Measurements from ENCODE around the gene TMEM95.
A peak's percentile ranks its signal among the peaks of the same experiment; 100 is the strongest.

TMEM95 gene

DNA sequence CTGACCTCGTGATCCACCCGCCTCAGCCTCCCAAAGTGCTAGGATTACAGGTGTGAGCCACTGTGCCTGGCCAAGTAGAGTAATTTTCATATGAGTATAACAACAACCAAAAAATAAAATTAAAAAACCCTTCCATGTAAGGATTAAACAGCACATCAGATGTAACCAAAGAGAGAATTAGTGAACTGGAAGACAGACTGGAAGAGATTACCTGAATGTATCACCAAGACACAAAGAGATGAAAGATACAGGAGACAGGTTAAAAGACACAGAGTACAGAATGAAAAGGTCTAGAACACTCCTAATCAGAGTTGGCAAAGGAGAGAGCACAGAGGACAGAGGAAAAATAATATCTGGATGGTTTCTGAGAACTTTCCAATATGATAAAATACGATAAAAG lies 24.2 kb downstream of the TMEM95 start:
- DNase-seq (ENCODE audit: low spot score), result no peak

DNA sequence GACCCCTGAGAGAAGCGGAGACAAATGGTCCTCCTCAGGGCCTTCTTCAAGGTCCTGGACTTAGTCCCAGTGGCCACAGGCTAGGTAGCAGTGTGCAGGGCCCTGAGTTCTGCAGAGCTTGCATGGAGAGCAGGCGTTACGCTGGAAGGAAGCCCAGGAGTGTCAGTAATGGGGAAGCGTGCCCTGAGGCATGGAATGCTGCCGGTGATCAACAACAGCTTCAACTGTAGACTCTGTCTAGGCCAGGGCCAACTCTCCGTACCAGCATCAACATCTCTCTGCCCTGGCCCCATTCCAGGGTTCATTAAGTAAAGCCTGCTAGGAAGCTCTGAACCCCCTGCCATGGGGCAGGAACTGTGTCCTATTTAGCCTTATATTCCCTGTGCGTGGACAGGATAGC lies 25.4 kb downstream of the TMEM95 start:
- no peak for DNase-seq (ENCODE audit: low spot score)

DNA sequence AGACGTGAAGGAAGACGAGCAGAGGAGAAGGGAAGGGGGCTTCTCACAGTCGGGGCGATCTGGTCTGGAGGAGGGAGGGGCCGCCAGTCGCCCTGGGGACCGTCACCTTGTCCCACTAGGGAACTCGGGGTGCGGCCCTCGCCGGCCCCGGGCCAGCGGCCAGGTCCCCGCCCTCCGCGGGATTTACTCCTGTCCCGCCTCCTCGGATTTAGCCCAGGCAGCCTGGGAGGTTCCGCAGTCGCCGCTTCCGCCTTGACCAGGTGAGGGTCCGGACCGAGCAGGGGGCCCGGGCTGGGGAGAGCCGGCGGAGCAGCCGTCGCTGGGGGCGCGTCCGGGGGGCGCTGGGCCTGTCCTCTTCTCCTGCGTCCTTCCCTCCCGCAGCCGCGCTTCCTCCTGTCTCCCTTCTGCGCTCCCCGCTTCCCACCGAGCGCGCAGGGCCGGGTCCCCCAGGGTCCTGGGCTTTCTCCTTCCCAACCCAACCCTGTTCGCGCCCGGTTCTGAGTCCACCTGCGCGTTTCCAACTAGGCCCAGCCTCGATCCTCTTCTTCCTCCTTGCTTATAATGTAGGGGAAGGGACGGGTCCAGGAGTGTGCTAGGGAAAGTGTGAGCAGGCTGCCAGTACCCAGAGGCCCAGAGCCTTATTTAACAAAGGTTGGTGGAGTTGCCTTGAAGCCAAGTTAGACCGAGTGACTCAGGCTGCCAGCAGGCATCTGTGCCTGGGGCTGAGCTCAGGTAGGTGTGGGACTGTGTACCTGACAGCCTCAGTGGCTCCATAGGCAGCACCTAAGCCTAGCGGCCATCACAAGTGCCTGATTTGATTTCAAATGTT lies 26.1 kb downstream of the TMEM95 start, which contains the start of gene TNK1:
TNK1 (plus strand) TSS at position 235 of the 829 bp plus-strand sequence. CDS start 1,838 bp downstream, outside the sequence.
- DNase-seq (ENCODE audit: low spot score), result no peak

DNA sequence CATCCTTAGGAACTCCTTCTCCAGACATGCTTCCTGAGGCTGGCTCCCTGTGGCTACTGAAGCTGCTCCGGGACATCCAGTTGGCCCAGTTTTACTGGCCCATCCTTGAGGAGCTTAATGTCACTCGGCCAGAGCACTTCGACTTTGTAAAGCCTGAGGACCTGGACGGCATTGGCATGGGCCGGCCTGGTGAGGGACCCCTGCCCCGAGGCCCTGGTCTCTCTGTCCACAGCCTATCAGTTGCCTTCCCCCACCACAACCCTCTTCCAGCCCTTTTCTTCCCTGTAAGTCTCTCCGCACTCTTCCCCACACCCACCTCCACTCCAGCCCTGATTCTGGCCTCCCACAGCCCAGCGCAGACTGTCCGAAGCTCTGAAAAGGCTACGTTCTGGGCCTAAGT lies 27.9 kb downstream of the TMEM95 start:
- DNase-seq (ENCODE audit: low spot score), result no peak

DNA sequence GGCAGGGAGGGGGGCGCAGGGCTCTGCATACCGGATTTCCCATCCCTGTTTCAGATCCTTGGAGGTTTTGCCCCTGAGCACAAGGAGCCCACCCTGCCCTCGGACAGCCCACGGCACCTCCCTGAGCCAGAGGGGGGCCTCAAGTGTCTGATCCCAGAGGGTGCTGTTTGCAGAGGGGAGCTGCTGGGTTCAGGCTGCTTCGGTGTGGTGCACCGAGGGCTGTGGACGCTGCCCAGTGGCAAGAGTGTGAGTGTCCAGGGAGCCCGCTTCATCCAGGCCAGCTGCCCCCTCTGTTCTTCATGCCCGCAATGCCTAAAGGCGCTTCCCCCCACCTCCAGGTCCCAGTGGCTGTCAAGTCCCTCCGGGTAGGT lies 28.4 kb downstream of the TMEM95 start:
- no peak for DNase-seq (ENCODE audit: low spot score)

DNA sequence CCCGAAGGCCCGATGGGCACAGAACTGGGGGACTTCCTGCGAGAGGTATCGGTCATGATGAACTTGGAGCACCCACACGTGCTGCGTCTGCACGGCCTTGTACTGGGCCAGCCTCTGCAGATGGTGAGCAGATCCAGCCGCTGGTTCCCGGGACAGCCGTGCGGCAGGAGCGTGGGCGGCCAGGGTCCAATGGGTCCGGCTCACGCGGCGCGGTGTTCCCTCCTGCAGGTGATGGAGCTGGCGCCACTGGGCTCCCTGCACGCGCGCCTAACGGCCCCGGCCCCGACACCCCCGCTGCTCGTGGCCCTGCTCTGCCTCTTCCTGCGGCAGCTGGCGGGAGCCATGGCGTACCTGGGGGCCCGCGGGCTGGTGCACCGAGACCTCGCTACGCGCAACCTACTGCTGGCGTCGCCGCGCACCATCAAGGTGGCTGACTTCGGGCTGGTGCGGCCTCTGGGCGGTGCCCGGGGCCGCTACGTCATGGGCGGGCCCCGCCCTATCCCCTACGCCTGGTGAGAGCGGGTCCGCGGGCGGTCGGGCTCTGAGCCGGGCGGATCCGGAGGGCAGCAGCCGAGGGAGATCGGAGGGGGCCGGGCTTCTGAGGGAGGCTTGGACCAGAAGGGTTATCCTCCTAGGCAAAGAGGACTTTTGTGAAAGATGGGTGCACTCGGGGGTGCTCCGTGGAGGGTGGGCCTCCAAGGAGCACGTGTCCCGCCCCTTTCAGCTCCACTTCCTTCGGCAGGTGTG lies 29.0 kb downstream of the TMEM95 start:
- DNase-seq (ENCODE audit: low spot score), result peak; percentile 92

DNA sequence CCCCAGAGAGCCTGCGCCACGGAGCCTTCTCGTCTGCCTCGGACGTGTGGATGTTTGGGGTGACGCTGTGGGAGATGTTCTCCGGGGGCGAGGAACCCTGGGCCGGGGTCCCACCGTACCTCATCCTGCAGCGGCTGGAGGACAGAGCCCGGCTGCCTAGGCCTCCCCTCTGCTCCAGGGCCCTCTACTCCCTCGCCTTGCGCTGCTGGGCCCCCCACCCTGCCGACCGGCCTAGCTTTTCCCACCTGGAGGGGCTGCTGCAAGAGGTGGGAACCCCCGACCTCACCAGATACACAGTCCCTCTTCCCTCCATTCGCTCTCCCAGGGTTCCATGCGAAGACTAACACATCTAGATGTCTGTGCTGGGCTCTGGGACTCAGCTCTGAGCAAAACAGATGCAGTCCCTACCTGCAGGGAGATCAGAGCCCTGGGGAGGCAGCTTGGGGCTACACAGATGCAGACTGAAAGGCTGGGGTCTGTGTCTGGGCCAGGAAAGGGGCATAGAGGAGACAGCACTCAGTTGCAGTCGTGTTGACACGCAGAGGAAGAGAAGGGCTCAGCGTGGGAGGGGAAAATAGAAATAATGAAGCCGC lies 29.6 kb downstream of the TMEM95 start:
- DNase-seq (ENCODE audit: low spot score), result no peak

DNA sequence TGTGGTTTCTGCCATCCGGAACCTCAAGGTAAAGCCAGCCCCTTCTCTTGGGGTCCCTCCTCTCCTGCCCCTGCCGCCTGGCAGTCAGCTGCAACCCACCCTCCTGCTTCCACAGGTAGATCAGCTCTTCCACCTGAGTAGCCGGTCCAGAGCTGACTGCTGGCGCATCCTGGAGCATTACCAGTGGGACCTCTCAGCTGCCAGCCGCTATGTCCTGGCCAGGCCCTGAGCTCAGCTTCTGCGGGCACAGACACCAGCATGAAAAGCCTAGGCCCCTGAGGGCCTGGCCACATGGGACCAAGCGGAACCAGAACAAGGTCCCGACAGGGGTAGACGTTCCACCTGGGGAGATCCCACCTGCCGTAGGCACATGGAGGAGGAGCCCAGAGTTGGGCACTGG lies 33.9 kb downstream of the TMEM95 start:
- DNase-seq (ENCODE audit: low spot score), result no peak

DNA sequence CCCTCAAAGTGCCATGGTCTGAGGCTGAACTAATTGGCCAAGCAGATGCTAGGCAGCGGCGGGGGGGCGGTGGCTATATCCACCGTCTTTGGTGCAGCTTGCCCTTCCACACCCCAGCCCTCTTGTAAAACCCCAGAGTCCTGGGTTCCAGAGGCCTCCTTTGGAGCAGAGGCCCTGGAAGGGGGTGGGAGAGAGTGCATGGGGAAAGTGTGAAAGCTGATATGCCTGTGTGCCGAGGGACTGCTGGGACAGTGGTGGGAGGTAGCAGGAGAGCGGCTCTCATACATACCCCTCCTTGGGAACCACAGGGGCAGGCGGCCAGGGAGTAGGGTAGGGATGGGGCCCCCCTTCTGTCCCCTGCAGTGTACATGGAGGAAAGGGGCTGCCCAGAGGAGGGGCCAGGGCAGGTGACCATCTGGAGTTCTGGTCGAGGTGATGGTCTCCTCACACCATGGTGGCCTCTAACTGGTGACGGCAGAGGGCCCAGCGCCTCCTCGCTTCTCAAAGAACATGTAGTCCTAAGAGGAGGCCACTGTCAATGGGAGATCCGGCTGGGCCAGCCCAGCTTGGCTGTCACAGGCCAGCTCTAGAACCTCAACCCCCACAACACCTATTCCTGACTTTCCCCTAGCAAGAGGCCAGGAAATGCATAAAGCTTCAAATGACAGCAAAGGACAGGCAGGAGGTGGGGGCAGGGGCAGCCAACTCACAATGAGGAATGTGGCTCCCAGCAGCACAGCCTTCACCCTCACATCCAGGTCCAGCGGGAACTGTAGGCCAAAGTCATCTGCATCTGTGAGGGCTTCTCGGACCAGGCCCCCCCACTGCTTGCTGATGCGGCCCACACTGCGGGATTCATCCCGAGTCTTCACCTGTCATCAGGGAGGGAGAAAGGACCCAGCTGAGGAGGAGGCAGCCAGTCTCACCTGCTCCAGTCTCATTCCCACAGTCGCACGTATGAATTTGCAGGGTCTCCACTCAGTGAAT lies 35.3 kb downstream of the TMEM95 start:
- no peak for DNase-seq (ENCODE audit: low spot score)

DNA sequence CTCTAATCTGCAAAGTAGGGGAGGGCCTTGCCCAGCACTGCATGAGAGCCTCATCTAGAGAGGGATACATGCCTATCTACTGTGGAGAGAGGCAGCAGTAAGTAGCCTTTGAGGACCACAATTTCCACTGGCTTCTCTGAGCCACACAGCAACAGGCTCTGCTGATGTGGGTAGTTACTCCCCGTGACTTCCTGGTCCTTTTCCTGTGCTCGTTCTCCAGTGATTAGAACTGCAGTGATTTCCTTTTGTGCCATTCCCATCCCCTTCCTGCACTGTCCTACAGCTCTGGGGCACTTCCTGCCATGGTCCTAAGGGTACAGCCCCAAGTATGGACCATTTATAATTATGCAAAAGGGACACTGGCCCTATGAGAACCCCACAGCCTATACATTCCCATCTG lies 36.4 kb downstream of the TMEM95 start:
- no peak for DNase-seq (ENCODE audit: low spot score)

DNA sequence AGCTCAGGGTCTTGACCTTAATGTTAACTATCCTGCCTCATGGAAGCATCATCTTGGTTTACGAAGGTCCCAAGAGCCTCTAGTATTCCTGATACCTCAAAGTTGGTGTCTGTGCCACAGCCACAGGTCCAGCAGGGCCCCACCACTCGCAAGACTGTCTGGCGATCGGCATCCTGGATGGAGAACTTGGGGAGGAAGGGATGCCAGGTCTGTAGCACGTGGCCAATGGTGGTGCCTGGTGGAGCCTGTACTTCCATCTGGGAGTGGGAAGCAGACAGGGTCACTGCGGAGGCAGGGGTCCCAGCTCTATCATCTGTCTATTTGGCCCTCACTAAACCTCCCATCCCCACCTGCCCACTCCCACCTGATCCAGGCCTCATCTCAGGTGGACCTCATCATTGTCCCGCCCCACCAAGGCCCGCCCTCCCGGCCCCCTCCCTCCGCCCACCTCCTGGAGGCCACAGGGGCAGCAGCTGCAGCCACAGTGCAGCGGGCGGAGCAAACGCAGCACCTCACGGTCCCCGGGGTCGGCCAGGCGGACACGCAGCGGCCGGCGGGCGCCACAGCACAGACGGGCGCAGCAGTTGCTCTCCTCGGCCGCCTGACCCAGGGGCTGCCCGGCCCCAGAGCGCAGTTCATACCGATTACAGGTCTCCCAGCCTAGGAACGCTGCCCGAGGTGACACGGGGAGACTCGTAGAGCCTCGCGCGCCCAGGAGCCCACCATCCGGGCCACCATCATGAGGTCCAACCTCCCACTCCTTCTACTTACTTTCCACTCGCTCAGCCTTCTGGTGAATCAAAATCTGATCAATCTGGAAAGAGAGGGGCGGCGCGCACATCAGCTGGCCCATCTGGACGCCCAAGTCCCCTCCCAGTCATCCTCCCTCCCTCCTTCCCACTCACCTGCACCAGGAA lies 38.0 kb downstream of the TMEM95 start:
- DNase-seq (ENCODE audit: low spot score), result no peak

DNA sequence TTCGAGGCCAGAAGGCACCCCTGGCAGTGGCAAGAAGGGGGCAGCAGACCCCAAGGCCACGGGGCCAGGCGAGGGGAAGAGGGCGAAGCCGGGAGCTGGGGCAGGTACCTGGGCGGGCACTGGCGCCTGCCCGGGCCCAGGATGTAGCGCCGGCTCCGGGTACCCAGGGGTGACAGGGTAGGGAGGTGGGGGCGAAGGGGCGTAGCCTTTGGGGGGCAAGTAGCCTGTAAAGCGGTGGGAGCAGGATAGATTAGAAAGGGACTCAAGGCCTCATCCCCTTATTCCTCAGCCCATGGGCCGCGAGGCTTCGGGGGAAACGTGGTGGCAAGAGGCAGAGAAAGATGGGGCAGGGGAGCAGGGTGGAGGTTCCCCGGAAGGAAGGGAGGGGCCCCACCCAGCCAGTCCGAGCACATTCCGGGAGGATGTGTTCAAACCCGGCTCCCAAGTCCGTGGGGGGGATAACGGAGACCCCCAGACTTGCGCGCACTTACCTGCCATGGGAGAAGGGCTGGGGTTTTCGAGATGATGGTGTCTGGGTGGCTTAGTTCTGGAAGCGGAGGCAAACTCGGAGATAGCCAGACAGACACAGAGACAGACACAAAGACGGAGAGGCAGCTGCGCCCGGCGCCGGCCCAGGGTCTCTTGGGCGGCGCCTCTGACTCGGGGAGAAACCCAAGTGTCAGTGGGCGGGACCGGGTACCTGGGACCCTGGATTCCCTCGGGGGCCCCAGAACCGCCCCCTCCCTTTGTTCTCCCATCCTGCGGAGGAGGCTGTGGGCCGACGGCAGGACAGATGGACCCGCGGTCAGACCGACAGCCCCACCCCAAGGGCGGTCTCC lies 38.9 kb downstream of the TMEM95 start:
- DNase-seq (ENCODE audit: low spot score), result peak; percentile 49

DNA sequence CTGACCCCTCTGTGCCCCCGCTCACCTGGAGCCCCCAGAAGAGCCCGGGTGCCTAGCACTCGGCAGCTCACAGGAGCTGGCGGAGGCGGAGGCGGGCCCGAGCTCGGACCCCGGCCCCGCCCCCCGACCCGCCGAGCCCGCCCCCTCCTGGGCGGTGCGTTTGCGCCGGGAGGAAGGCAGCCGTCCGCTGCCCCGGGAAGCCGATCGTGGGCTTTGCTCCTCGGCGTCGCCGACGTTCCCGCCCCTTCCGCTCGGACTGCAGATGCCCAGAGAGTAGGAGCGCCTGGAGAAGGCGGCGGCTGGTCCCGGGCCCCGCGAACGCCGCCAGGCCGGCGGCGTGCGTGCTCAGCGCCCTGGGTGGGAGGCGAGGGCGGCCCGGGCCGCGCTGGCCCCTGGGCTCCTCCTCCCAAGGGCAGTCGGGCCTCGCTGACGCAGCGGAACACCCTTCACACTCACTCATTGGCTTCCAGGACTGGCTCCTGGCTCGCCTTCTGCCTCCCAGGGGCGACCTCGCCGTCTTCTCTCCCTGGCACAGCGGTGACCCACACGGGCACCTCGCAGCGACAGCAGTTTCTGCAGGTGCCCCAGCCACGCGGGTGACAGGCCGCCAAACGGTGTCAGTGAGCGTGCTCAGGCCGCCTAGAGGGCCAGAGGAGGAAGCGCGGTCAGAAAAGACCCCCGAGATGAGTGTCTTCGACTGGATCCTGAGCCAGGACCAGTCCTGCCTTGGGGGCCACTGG lies 39.7 kb downstream of the TMEM95 start, which contains the start of gene PLSCR3:
PLSCR3 (minus strand) TSS at position 74 of the 740 bp plus-strand sequence. CDS start 415 bp downstream, outside the sequence.
- DNase-seq (ENCODE audit: low spot score), result peak; percentile 94

DNA sequence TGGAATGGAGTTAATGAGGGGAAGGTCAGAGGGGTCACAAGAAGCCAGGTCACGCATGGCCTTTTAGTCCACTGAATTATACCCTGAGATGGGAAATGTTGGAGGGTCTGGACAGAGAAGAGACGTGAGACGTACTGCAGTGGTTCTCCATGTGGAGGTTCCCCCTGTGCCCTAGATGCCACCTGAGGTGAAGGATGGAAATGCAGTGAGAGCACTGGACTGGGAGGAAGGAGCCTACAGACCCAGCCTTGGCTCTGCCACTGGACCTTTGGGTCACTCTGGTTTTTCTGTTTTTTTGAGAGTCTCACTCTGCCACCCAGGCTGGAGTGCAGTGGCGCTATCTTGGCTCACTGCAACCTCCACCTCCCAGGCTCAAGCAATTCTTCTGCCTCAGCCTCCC lies 41.2 kb downstream of the TMEM95 start:
- DNase-seq (ENCODE audit: low spot score), result no peak

DNA sequence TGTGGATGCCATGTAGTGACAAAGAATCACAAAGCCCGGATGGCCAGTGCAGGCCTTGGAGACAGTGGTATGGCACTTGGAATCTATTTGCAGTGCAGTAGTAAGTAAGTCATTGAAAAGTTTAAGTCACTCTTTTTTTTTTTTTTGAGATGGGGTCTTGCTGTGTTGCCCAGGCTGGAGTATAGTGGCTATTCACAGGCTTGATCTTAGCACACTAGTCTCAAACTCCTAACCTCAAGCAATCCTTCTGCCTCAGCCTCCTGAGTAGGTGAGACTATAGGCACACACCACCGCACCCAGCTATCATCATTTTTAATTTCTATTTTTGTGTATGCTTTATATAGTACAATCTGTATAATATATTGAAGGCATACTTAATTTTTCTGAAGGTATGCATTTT lies 43.7 kb downstream of the TMEM95 start:
- DNase-seq (ENCODE audit: low spot score), result no peak

DNA sequence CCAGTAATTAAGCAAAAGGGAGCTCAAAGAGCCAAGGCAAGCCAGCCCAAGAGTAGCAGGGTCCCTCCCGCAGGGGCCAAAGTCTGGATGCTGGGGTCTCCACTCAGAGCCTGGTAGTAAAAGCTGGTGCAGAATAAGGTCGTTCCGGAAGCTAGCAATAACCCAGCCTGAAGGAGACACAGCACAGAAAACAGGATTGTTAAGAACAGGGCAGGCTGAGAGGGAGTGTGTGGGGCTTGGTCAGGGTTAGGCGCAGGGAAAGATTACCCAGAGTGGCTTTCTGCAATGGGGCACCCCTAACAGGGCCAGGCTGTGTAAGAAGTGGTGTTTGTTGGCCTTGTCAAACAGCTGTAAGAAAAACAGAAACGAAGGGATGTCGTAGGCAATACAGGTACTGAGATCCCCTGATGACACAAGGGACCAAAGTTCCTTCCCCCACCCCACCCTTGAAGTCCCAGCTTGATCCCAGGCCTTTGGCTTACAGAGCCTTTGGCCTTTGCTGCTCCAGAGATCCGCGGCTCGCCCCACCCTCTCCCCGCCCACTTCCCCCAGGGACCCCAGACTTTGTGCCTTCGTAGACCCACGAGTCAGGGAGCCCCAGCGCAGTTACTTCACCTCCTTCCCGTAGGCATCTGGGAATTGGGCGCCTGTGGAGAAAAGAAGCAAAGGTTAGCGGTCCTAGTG lies 48.2 kb downstream of the TMEM95 start:
- DNase-seq (ENCODE audit: low spot score), result peak; percentile 34

DNA sequence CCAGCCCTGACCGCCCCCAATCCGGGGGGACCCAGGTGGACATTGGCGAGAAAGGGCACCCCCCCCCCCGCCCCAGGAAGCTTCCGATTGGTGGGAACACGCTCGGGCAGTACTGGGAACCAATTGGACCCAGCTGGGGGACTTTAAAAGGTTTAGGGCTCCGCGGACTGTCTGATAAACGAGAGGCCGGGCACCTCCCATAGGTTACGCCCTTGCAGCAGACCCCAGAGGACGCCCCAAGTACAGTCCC lies 48.7 kb downstream of the TMEM95 start:
- no peak for DNase-seq (ENCODE audit: low spot score)

DNA sequence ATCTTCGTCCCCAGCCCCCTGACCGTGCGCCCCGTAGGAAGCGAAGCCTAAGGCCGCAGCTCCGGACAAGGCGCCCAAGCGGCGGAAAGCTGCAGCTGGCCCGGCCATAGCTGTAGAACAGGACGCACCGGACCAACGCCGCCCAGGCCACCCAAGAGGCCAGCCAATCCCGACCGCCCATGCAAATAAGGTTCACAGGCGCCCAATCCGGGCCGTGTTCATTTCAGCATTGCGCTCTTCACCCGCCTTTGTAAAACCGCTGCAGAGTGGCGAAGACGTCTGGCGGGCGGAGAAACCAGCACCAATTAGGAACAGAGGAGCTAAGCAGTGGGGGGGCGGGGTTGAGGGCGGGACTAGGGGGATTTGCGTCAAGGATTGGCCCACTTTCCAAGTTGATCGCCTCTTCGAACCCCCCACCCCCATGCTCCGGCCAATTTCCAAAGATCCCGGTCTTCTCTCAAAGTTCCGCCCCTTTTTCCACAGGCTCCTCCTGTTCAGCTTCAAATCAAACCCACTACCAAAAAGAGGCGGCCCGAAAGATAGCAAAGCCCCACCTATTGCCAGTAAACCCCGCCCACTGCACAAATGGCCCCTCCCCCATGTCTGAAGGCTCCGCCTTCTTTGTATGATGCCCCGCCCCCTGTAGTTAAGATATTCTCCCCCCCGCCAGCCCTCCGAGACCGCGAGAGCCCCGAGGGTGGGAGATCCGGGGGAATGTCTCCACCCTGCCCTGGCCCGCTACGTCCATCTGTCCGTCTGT lies 49.2 kb downstream of the TMEM95 start, which contains the start of gene TMEM256:
TMEM256 (minus strand) TSS at position 121 of the 760 bp plus-strand sequence; CDS start at position 108, 13 bp downstream.
- peak; percentile 97 for DNase-seq (ENCODE audit: low spot score)

All from germinal center (tissue), 1 donor.